SJSA1 (cell line): Measurements from ENCODE around the gene ENTR1. TPM values are rescaled to one million over a fixed set of nuclear protein-coding genes. Genes with fewer than 3 reads are reported as not detected.

Experiments used
- DNase-seq, 2 experiments: peaks; one replicate each; pipeline ENCODE4 v3.0.0-alpha.2; 2015 to 2020; ENCODE audit warnings: low spot score in 2 of 2, low read depth in 1 of 2
- H3K27ac ChIP-seq: fragments of 250-450 bp; sonication (Bioruptor Pico); 2 replicates; pipeline ENCODE4 v1.5.1; 2020; ENCODE audit warnings: mild to moderate bottlenecking, moderate library complexity
- H3K27me3 ChIP-seq: fragments of 250-450 bp; sonication (Bioruptor Pico); replicated peaks from 2 replicates; pipeline ENCODE4 v1.5.1; 2020; ENCODE audit warnings: mild to moderate bottlenecking, moderate library complexity
- H3K36me3 ChIP-seq: fragments of 250-450 bp; sonication (Bioruptor Pico); 2 replicates; pipeline ENCODE4 v1.5.1; 2020; ENCODE audit warnings: mild to moderate bottlenecking
- H3K4me1 ChIP-seq: fragments of 250-450 bp; sonication (Bioruptor Pico); replicated peaks from 2 replicates; pipeline ENCODE4 v1.6.1; 2021; ENCODE audit warnings: mild to moderate bottlenecking
- H3K4me3 ChIP-seq: fragments of 250-450 bp; sonication (Bioruptor Pico); 2 replicates; pipeline ENCODE4 v1.5.1; 2020; ENCODE audit warnings: mild to moderate bottlenecking
- H3K9me3 ChIP-seq: fragments of 250-450 bp; sonication (Bioruptor Pico); replicated peaks from 2 replicates; pipeline ENCODE4 v1.5.1; 2020; ENCODE audit warnings: mild to moderate bottlenecking
- total RNA-seq: library from RNA; depleted of rRNA; stranded (reverse); fragments of >200 nt; shearing (Covaris generic); gene quantifications from 2 replicates; pipeline ENCODE4 v1.2.3, GENCODE V29; 2014; rRNA removed

ENTR1 gene
- total RNA-seq, 1 experiment from 2014 or later: 34.8 TPM

- Histone ChIP-seq H3K4me3 (no peak overlapping the region), H3K4me1 (peaks cover 52% of the 10 kb centered on the region), H3K27me3 (no peaks in the 10 kb centered on the region), H3K27ac (no peak overlapping the region), H3K36me3 (peaks cover 82% of the 10 kb centered on the region), H3K9me3 (no peaks in the 10 kb centered on the region)
- DNase-seq: no peak
Measured at GRCh38 chr9:136357202-136357725, 53.1 kb downstream of the ENTR1 start.

- Histone ChIP-seq H3K36me3 (peaks cover 83% of the 10 kb centered on the region), H3K27me3 (no peaks in the 10 kb centered on the region), H3K27ac (no peak overlapping the region), H3K9me3 (no peaks in the 10 kb centered on the region), H3K4me3 (no peak overlapping the region), H3K4me1 (peaks cover 39% of the 10 kb centered on the region)
- DNase-seq: no peak
Measured at GRCh38 chr9:136355616-136356557, 54.5 kb downstream of the ENTR1 start.

- no peak overlapping the region for H3K4me3 ChIP-seq
- no peaks in the 10 kb centered on the region for H3K27me3 ChIP-seq
- peak in 1 of 2 experiments; percentile 66 for DNase-seq
- H3K9me3 ChIP-seq: no peaks in the 10 kb centered on the region
- H3K36me3 ChIP-seq: peaks cover 84% of the 10 kb centered on the region
- peaks cover 26% of the 10 kb centered on the region for H3K4me1 ChIP-seq
- peak overlapping the region; percentile 29; the same call in 1 of the 2 replicates for H3K27ac ChIP-seq
Measured at GRCh38 chr9:136354592-136355085, 55.8 kb downstream of the ENTR1 start.

- H3K36me3 ChIP-seq: peaks cover 84% of the 10 kb centered on the region
Measured at GRCh38 chr9:136353757-136354488, 56.5 kb downstream of the ENTR1 start.

GRCh38 chr9:136353088-136353487 is 57.3 kb downstream of the ENTR1 start:
- no peak overlapping the region for H3K27ac ChIP-seq
- no peak for DNase-seq
- peaks cover 84% of the 10 kb centered on the region for H3K36me3 ChIP-seq
- H3K9me3 ChIP-seq: no peaks in the 10 kb centered on the region
- no peak overlapping the region for H3K4me3 ChIP-seq
- peaks cover 19% of the 10 kb centered on the region for H3K4me1 ChIP-seq
- no peaks in the 10 kb centered on the region for H3K27me3 ChIP-seq

More at GRCh38 chr9:136353757-136354488, 56.5 kb downstream of the ENTR1 start:
- Histone ChIP-seq H3K4me3 (no peak overlapping the region), H3K9me3 (no peaks in the 10 kb centered on the region), H3K27ac (0 out of 2 replicates have a peak overlapping the region, but pooled peaks have one; percentile 29), H3K4me1 (peaks cover 19% of the 10 kb centered on the region), H3K27me3 (no peaks in the 10 kb centered on the region)
- no peak for DNase-seq

GRCh38 chr9:136352682-136353081 is 57.7 kb downstream of the ENTR1 start:
- H3K9me3 ChIP-seq: no peaks in the 10 kb centered on the region
- H3K27me3 ChIP-seq: no peaks in the 10 kb centered on the region
- peaks cover 83% of the 10 kb centered on the region for H3K36me3 ChIP-seq
- H3K4me1 ChIP-seq: peaks cover 19% of the 10 kb centered on the region
- H3K4me3 ChIP-seq: no peak overlapping the region
- no peak overlapping the region for H3K27ac ChIP-seq
- no peak for DNase-seq

Other genes starting within 250 kb of the ENTR1 start
- gene LHX3, start 205.5 kb downstream of the ENTR1 start, total RNA-seq: not detected in 2 replicates
- 19.3 and 22.0 TPM in 2 replicates for gene QSOX2, start 164.8 kb downstream of the ENTR1 start, total RNA-seq
- not detected in 2 replicates for gene CCDC187, start 106.5 kb downstream of the ENTR1 start, total RNA-seq
- 63.0 and 90.4 TPM in 2 replicates for gene GPSM1, start 83.1 kb downstream of the ENTR1 start, total RNA-seq
- gene DNLZ, start 46.9 kb downstream of the ENTR1 start, total RNA-seq: 43.0 and 79.2 TPM in 2 replicates
- 0.16 and 0.32 TPM in 2 replicates for gene CARD9, start 36.9 kb downstream of the ENTR1 start, total RNA-seq
- gene SNAPC4, start 10.4 kb downstream of the ENTR1 start, total RNA-seq: 3.7 and 6.3 TPM in 2 replicates
- 47.9 and 58.4 TPM in 2 replicates for gene PMPCA, start within 50 bp of the ENTR1 start, total RNA-seq
- 10.0 and 11.7 TPM in 2 replicates for gene INPP5E, start 29.2 kb upstream of the ENTR1 start, total RNA-seq
- 14.9 and 15.4 TPM in 2 replicates for gene SEC16A, start 72.4 kb upstream of the ENTR1 start, total RNA-seq
- gene NOTCH1, start 135.4 kb upstream of the ENTR1 start, total RNA-seq: 6.0 and 8.0 TPM in 2 replicates